Astrocyte (in vitro differentiated cells and primary cell): ENCODE results near the gene ZG16B. TPM values are rescaled to one million over a fixed set of nuclear protein-coding genes. Genes with fewer than 3 reads are reported as not detected.

ENCODE experiments used
- DNase-seq: peaks from one replicate; pipeline ENCODE4 v3.0.0-alpha.2; 2010; ENCODE audit warnings: low read depth
- FAIRE-seq: peaks from 2 replicates; lab custom pipeline; 2011; peaks lifted over from hg19 to GRCh38; lab: Jason Lieb, UNC
- H2AFZ ChIP-seq: 2 replicates; pipeline ENCODE4 v1.6.0; 2012; ENCODE audit warnings: low read depth, low read length, inconsistent platforms
- H3K27ac ChIP-seq: 2 replicates; pipeline ENCODE4 v1.5.1; 2011; ENCODE audit warnings: low read depth, low read length, inconsistent platforms
- H3K27me3 ChIP-seq: 2 replicates; pipeline ENCODE4 v1.6.0; 2011; ENCODE audit warnings: low read length, inconsistent platforms; ENCODE audit not compliant: insufficient read depth
- H3K36me3 ChIP-seq: 2 replicates; pipeline ENCODE4 v1.5.1; 2011; ENCODE audit warnings: low read length, inconsistent platforms; ENCODE audit not compliant: insufficient read depth
- H3K4me1 ChIP-seq: 2 replicates; pipeline ENCODE4 v1.5.1; 2011; ENCODE audit warnings: low read length, inconsistent platforms; ENCODE audit not compliant: insufficient read depth
- H3K4me2 ChIP-seq: 2 replicates; pipeline ENCODE4 v1.6.0; 2012; ENCODE audit warnings: low read length, inconsistent platforms
- H3K4me3 ChIP-seq: 2 replicates; pipeline ENCODE4 v1.5.1; 2011; ENCODE audit warnings: low read depth, mild to moderate bottlenecking, low read length, inconsistent platforms; ENCODE audit not compliant: insufficient read depth
- H3K79me2 ChIP-seq: 2 replicates; pipeline ENCODE4 v1.6.0; 2012; ENCODE audit warnings: mild to moderate bottlenecking, low read length, inconsistent platforms; ENCODE audit not compliant: insufficient read depth
- H3K9ac ChIP-seq: 2 replicates; pipeline ENCODE4 v1.6.0; 2012; ENCODE audit warnings: mild to moderate bottlenecking, low read length, inconsistent platforms
- H3K9me3 ChIP-seq: 2 replicates; pipeline ENCODE4 v1.5.1; 2012; ENCODE audit warnings: low read depth, mild to moderate bottlenecking, low read length, inconsistent platforms; ENCODE audit not compliant: insufficient read depth
- H4K20me1 ChIP-seq: 2 replicates; pipeline ENCODE4 v1.6.0; 2012; ENCODE audit warnings: low read length, inconsistent platforms; ENCODE audit not compliant: insufficient read depth
- H3K27ac Mint-ChIP-seq: one replicate; pipeline ENCODE4 v1.8.0; 2021; ENCODE audit warnings: mild to moderate bottlenecking, mixed read lengths; ENCODE audit not compliant: unreplicated experiment
- H3K27me3 Mint-ChIP-seq: one replicate; pipeline ENCODE4 v1.8.0; 2021; ENCODE audit warnings: low read depth, mixed read lengths; ENCODE audit not compliant: unreplicated experiment
- H3K36me3 Mint-ChIP-seq: one replicate; pipeline ENCODE4 v1.8.0; 2021; ENCODE audit warnings: low read depth, mixed read lengths; ENCODE audit not compliant: unreplicated experiment
- H3K4me1 Mint-ChIP-seq: one replicate; pipeline ENCODE4 v1.8.0; 2021; ENCODE audit warnings: low read depth, mixed read lengths; ENCODE audit not compliant: unreplicated experiment
- H3K4me3 Mint-ChIP-seq: one replicate; pipeline ENCODE4 v1.8.0; 2021; ENCODE audit warnings: mild to moderate bottlenecking, moderate library complexity, mixed read lengths; ENCODE audit not compliant: unreplicated experiment
- H3K9me3 Mint-ChIP-seq: one replicate; pipeline ENCODE4 v1.8.0; 2021; ENCODE audit warnings: mild to moderate bottlenecking, mixed read lengths; ENCODE audit not compliant: unreplicated experiment
- EZH2 ChIP-seq: IDR thresholded peaks from 2 replicates; pipeline ENCODE4 v1.6.1; 2012; ENCODE audit warnings: mild to moderate bottlenecking, low read length, inconsistent platforms; ENCODE audit not compliant: insufficient read depth
- total RNA-seq: library from RNA; stranded (reverse); gene quantifications from 2 replicates; pipeline ENCODE4 v1.2.1, GENCODE V29; 2021
- TF ChIP-seq, protein P1 (sequence below): IDR thresholded peaks from 2 replicates; pipeline ENCODE4 v1.5.1; 2011; ENCODE audit warnings: low read depth, mild to moderate bottlenecking, inconsistent platforms, low read length, moderate library complexity; ENCODE audit not compliant: insufficient read depth

ZG16B gene
- total RNA-seq, 1 donor from 2014 or later: not detected

DNA sequence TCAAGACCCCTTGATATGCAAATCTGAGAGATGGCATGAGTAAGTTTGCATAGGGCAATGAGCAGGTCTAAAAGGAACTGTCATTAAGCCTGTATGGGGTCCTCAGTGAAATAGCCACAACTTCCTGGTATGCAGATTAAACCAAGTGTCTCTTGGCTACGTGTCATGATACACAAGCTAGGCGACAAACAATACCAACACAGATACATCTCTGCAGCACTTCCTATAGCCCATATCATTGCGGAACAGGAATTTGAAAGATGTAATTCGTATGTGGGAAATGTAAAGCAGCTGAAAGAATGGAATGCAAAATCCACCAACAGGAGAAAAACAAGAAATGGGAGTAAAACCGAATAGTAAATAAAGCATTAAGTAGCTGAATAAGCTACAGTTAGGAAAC, 15.0 kb downstream of the ZG16B start:
- H3K9me3 ChIP-seq: no peaks in the 10 kb centered on the region
- H3K36me3 ChIP-seq: no peaks in the 10 kb centered on the region
- Mint-ChIP-seq H3K4me1 (peaks cover 11% of the 10 kb centered on the region), H3K27ac (no peak overlapping the region), H3K4me3 (no peak overlapping the region), H3K9me3 (no peaks in the 10 kb centered on the region), H3K27me3 (peaks cover 6% of the 10 kb centered on the region), H3K36me3 (no peaks in the 10 kb centered on the region)
- no peak overlapping the region for H3K4me3 ChIP-seq
- no peak overlapping the region for H3K4me2 ChIP-seq
- no peak for FAIRE-seq
- peaks cover 12% of the 10 kb centered on the region for H3K4me1 ChIP-seq
- H3K27ac ChIP-seq: no peak overlapping the region
- H4K20me1 ChIP-seq: no peaks in the 10 kb centered on the region
- H3K79me2 ChIP-seq: no peaks in the 10 kb centered on the region
- H3K9ac ChIP-seq: no peak overlapping the region
- peaks cover 6% of the 10 kb centered on the region for H3K27me3 ChIP-seq
- H2AFZ ChIP-seq: no peak overlapping the region
- no peak for DNase-seq
- no peak for TF ChIP-seq EZH2
- TF ChIP-seq, protein P1, sequence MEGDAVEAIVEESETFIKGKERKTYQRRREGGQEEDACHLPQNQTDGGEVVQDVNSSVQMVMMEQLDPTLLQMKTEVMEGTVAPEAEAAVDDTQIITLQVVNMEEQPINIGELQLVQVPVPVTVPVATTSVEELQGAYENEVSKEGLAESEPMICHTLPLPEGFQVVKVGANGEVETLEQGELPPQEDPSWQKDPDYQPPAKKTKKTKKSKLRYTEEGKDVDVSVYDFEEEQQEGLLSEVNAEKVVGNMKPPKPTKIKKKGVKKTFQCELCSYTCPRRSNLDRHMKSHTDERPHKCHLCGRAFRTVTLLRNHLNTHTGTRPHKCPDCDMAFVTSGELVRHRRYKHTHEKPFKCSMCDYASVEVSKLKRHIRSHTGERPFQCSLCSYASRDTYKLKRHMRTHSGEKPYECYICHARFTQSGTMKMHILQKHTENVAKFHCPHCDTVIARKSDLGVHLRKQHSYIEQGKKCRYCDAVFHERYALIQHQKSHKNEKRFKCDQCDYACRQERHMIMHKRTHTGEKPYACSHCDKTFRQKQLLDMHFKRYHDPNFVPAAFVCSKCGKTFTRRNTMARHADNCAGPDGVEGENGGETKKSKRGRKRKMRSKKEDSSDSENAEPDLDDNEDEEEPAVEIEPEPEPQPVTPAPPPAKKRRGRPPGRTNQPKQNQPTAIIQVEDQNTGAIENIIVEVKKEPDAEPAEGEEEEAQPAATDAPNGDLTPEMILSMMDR: no peak

DNA sequence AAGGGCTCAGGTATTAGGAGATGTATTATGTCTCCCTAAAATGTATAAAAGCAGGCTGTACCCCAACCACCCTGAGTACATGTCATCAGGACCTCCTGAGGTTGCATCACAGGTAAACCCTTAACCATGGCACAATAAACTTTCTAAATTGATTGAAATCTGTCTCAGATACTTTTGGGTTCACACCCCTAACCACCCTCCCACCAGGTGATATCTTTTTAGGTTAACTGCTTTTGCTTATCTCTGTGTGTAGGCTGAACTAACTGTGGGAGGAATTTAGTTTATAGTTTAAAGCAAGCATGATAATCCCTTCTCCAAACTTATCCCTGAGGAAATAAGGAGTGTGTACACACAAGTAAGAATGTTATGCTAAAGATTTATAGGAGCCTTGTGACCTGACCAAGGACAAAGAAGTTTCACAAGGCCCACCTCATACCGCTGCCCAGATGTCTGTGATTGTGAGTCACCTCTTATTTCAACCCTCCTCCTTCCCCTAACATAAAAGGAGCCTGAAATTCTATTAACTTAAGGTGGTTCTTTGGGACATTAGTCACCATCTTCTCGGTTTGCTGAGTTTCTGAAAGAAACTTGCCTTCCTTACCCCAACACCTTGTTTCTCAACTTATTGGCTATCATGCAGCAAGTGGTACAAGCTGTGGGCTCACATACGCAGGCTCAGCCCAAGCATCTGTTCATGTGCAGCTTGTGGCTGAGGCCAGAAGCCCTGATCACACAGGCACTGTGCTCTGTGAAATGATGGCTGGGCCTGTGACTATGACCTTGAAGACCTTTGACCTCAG, 16.6 kb downstream of the ZG16B start:
- no peaks in the 10 kb centered on the region for H3K36me3 ChIP-seq
- H3K9ac ChIP-seq: peak overlapping the region; percentile 45
- H3K27me3 ChIP-seq: peaks cover 6% of the 10 kb centered on the region
- Mint-ChIP-seq H3K4me1 (peaks cover 11% of the 10 kb centered on the region), H3K27ac (no peak overlapping the region), H3K9me3 (no peaks in the 10 kb centered on the region), H3K27me3 (peaks cover 9% of the 10 kb centered on the region), H3K4me3 (no peak overlapping the region), H3K36me3 (no peaks in the 10 kb centered on the region)
- H4K20me1 ChIP-seq: no peaks in the 10 kb centered on the region
- no peaks in the 10 kb centered on the region for H3K9me3 ChIP-seq
- peak overlapping the region; percentile 35 for H3K4me2 ChIP-seq
- H3K79me2 ChIP-seq: no peaks in the 10 kb centered on the region
- TF ChIP-seq EZH2: no peak
- TF ChIP-seq, protein P1: no peak
- H2AFZ ChIP-seq: no peak overlapping the region
- DNase-seq (peak; percentile 82), FAIRE-seq (no peak)
- H3K4me3 ChIP-seq: peak overlapping the region; percentile 25
- H3K27ac ChIP-seq: peak overlapping the region; percentile 45
- H3K4me1 ChIP-seq: peaks cover 12% of the 10 kb centered on the region
